Measurements from ENCODE around the gene SLC47A2.

The SLC47A2 gene

GRCh38 chr17:19664136-19664820 is 52.1 kb downstream of the SLC47A2 start:
- no peak for DNase-seq

- DNase-seq, result no peak
Measured at GRCh38 chr17:19663097-19663496, 53.3 kb downstream of the SLC47A2 start.

GRCh38 chr17:19661121-19661520 is 55.3 kb downstream of the SLC47A2 start:
- no peak for DNase-seq

- no peak for DNase-seq
Measured at GRCh38 chr17:19660219-19660870, 56.0 kb downstream of the SLC47A2 start.

GRCh38 chr17:19659366-19660177 is 56.8 kb downstream of the SLC47A2 start:
- no peak for DNase-seq

- DNase-seq, result no peak
Measured at GRCh38 chr17:19656851-19657581, 59.4 kb downstream of the SLC47A2 start.

GRCh38 chr17:19656336-19656735 is 60.0 kb downstream of the SLC47A2 start:
- DNase-seq, result no peak

- DNase-seq, result no peak
Measured at GRCh38 chr17:19654896-19655295, 61.5 kb downstream of the SLC47A2 start.

- DNase-seq, result no peak
Measured at GRCh38 chr17:19654342-19654886, 62.0 kb downstream of the SLC47A2 start.

GRCh38 chr17:19652595-19652994 is 63.8 kb downstream of the SLC47A2 start:
- no peak for DNase-seq

- no peak for DNase-seq
Measured at GRCh38 chr17:19651451-19652238, 64.7 kb downstream of the SLC47A2 start.

GRCh38 chr17:19650826-19651225 is 65.6 kb downstream of the SLC47A2 start:
- no peak for DNase-seq

- no peak for DNase-seq
Measured at GRCh38 chr17:19649274-19649541, 67.2 kb downstream of the SLC47A2 start.

GRCh38 chr17:19648475-19649273 is 67.7 kb downstream of the SLC47A2 start, which contains the start of gene ALDH3A2:
Gene ALDH3A2 (plus strand): TSS chr17:19648751. CDS start chr17:19648972, 221 bp downstream.
- DNase-seq, result peak; percentile 90

GRCh38 chr17:19647697-19648474 is 68.5 kb downstream of the SLC47A2 start:
- DNase-seq, result peak; percentile 11

GRCh38 chr17:19646788-19647696 is 69.3 kb downstream of the SLC47A2 start:
- no peak for DNase-seq

- peak; percentile 18 for DNase-seq
Measured at GRCh38 chr17:19645734-19646201, 70.6 kb downstream of the SLC47A2 start.

- DNase-seq, result no peak
Measured at GRCh38 chr17:19644493-19645210, 71.7 kb downstream of the SLC47A2 start.

Measured in activated CD4-positive, alpha-beta T cell treated with anti-CD3 and anti-CD28 coated beads for 1 hour (primary cell).